GM21786 (cell line): ENCODE measurements around the gene DIS3L.
"Not testable (repeated sequence)": the region's sequence is repeated elsewhere in the genome, so short reads cannot be mapped to it uniquely, and the experiment has no call there.

Source experiments
- ATAC-seq: cut with Tn5 transposase; IDR thresholded peaks from one replicate; pipeline ENCODE4 v1.9.1; 2021; ENCODE audit not compliant: unreplicated experiment

Gene DIS3L

GRCh38 chr15:66293419-66294156, at the start of gene DIS3L:
DIS3L (plus strand) TSS chr15:66293568; CDS start chr15:66293597, 29 bp downstream.
- ATAC-seq: peak; percentile 56

GRCh38 chr15:66245832-66246231, 47.5 kb upstream of the DIS3L start:
- ATAC-seq: not testable (repeated sequence)

- ATAC-seq: no peak
Observed at GRCh38 chr15:66246937-66247336, 46.4 kb upstream of the DIS3L start.

GRCh38 chr15:66249605-66250174, 43.7 kb upstream of the DIS3L start:
- no peak for ATAC-seq

- no peak for ATAC-seq
Observed at GRCh38 chr15:66251065-66251789, 42.1 kb upstream of the DIS3L start.

GRCh38 chr15:66251790-66252684, 41.3 kb upstream of the DIS3L start:
- ATAC-seq: no peak

GRCh38 chr15:66252685-66253417, 40.5 kb upstream of the DIS3L start:
- ATAC-seq: no peak

- ATAC-seq: no peak
Observed at GRCh38 chr15:66253418-66254088, 39.8 kb upstream of the DIS3L start, which contains the start of gene MEGF11. MEGF11 (minus strand) TSS chr15:66253750; CDS start chr15:66128403, 125,347 bp downstream.

- ATAC-seq: no peak
Observed at GRCh38 chr15:66254089-66254950, 39.0 kb upstream of the DIS3L start.

- ATAC-seq: no peak
Observed at GRCh38 chr15:66254951-66255676, 38.3 kb upstream of the DIS3L start.

GRCh38 chr15:66256692-66257091, 36.7 kb upstream of the DIS3L start:
- no peak for ATAC-seq

- ATAC-seq: no peak
Observed at GRCh38 chr15:66261056-66261455, 32.3 kb upstream of the DIS3L start.

- ATAC-seq: not testable (repeated sequence)
Observed at GRCh38 chr15:66262837-66263236, 30.5 kb upstream of the DIS3L start.

- ATAC-seq: no peak
Observed at GRCh38 chr15:66264859-66265513, 28.4 kb upstream of the DIS3L start.

GRCh38 chr15:66269326-66270090, 23.9 kb upstream of the DIS3L start:
- no peak for ATAC-seq

GRCh38 chr15:66270932-66271331, 22.4 kb upstream of the DIS3L start:
- no peak for ATAC-seq

GRCh38 chr15:66275352-66275751, 18.0 kb upstream of the DIS3L start:
- no peak for ATAC-seq
